Activated CD8-positive, alpha-beta T cell treated with anti-CD3 and anti-CD28 coated beads for 36 hours (primary cell): Measurements from ENCODE around the gene FN1. TPM values are rescaled to one million over a fixed set of nuclear protein-coding genes. Genes with fewer than 3 reads are reported as not detected.

ENCODE experiments used
- ATAC-seq: fragments of 200-7000 bp; cut with Tn5 transposase; one replicate; pipeline ENCODE4 v1.10.0; 2021; ENCODE audit warnings: mild to moderate bottlenecking, moderate library complexity
- CTCF ChIA-PET: fragments of 350-600 bp; sonication (Branson Sonifier 250); formaldehyde crosslinking; loops from one replicate; lab custom pipeline; 2021; ENCODE audit warnings: antibody characterized with exemption; lab: Charles Lee
- POLR2A ChIA-PET: fragments of 350-600 bp; sonication (Branson Sonifier 250); formaldehyde crosslinking; loops from one replicate; lab custom pipeline; 2021; ENCODE audit warnings: antibody characterized with exemption; lab: Charles Lee
- DNase-seq: peaks from one replicate; pipeline ENCODE4 v3.0.0-alpha.2; 2020
- H3K27ac Mint-ChIP-seq: one replicate; pipeline ENCODE4 v1.8.0; 2021; ENCODE audit warnings: mild to moderate bottlenecking, mixed read lengths
- H3K27me3 Mint-ChIP-seq: one replicate; pipeline ENCODE4 v1.8.0; 2021; ENCODE audit warnings: mixed read lengths
- H3K36me3 Mint-ChIP-seq: one replicate; pipeline ENCODE4 v1.8.0; 2021; ENCODE audit warnings: low read depth, mixed read lengths
- H3K4me1 Mint-ChIP-seq: one replicate; pipeline ENCODE4 v1.8.0; 2021; ENCODE audit warnings: low read depth, mixed read lengths
- H3K4me3 Mint-ChIP-seq: one replicate; pipeline ENCODE4 v1.8.0; 2021; ENCODE audit warnings: mild to moderate bottlenecking, moderate library complexity, mixed read lengths
- H3K9me3 Mint-ChIP-seq: one replicate; pipeline ENCODE4 v1.8.0; 2021; ENCODE audit warnings: mixed read lengths
- CTCF ChIP-seq: fragments of 200-600 bp; IDR thresholded peaks from one replicate; pipeline ENCODE4 v1.8.0; 2022; ENCODE audit warnings: antibody characterized with exemption, mild to moderate bottlenecking
- intact Hi-C: fragments of 100-400 bp; cut with micrococcal nuclease; formaldehyde crosslinking; loops from one replicate; pipeline ENCODE4 v1.10.0; 2022
- total RNA-seq, 2 experiments: library from RNA; stranded (reverse); gene quantifications; one replicate each; pipeline ENCODE4 v1.2.3, GENCODE V29; 2021

The FN1 gene
- total RNA-seq, 2 experiments from 2014 or later = 0.11 TPM; not detected in 1

GRCh38 chr2:215404348-215405012, 31.4 kb downstream of the FN1 start:
- POLR2A ChIA-PET = no interaction called here
- ATAC-seq (no peak), DNase-seq (no peak)
- CTCF ChIA-PET = interaction anchor here (1.1 to 1.7 kb wide), 2 partner anchors 50 kb away, joined by 3 to 7 read pairs; no protein-coding TSS in a partner anchor
- Mint-ChIP-seq H3K27me3 (peaks cover 6% of the 10 kb centered on the region), H3K4me3 (no peak overlapping the region), H3K4me1 (peaks cover 6% of the 10 kb centered on the region), H3K27ac (no peak overlapping the region), H3K36me3 (no peaks in the 10 kb centered on the region), H3K9me3 (no peaks in the 10 kb centered on the region)
- TF ChIP-seq CTCF = no peak
- intact Hi-C loops = no loop called here

- H3K4me3 Mint-ChIP-seq = no peak overlapping the region
- POLR2A ChIA-PET = no interaction called here
- intact Hi-C loops = no loop called here
- H3K27me3 Mint-ChIP-seq = peaks cover 6% of the 10 kb centered on the region
- DNase-seq = no peak
- no peak overlapping the region for H3K27ac Mint-ChIP-seq
- ATAC-seq = no peak
- no peak for TF ChIP-seq CTCF
- no peaks in the 10 kb centered on the region for H3K36me3 Mint-ChIP-seq
- H3K4me1 Mint-ChIP-seq = no peaks in the 10 kb centered on the region
- H3K9me3 Mint-ChIP-seq = no peaks in the 10 kb centered on the region
- CTCF ChIA-PET = interaction anchor here (1.7 kb wide), 1 partner anchor 51 kb away, joined by 7 read pairs; no protein-coding TSS in a partner anchor
These were observed 32.2 kb downstream of the FN1 start for GRCh38 chr2:215403441-215404347.

- ATAC-seq = no peak
- Mint-ChIP-seq H3K27ac (no peak overlapping the region), H3K36me3 (no peaks in the 10 kb centered on the region), H3K4me3 (no peak overlapping the region), H3K27me3 (peaks cover 1% of the 10 kb centered on the region), H3K4me1 (no peaks in the 10 kb centered on the region), H3K9me3 (no peaks in the 10 kb centered on the region)
- DNase-seq = no peak
- ChIA-PET CTCF (no interaction called here), POLR2A (no interaction called here)
- intact Hi-C loops = no loop called here
- TF ChIP-seq CTCF = no peak
These were observed 33.9 kb downstream of the FN1 start for GRCh38 chr2:215401896-215402379.

GRCh38 chr2:215399067-215399716, 36.7 kb downstream of the FN1 start:
- Mint-ChIP-seq H3K36me3 (no peaks in the 10 kb centered on the region), H3K4me3 (no peak overlapping the region), H3K4me1 (no peaks in the 10 kb centered on the region), H3K27ac (no peak overlapping the region), H3K27me3 (peaks cover 1% of the 10 kb centered on the region), H3K9me3 (no peaks in the 10 kb centered on the region)
- DNase-seq = no peak
- ChIA-PET POLR2A (no interaction called here), CTCF (no interaction called here)
- ATAC-seq = no peak
- TF ChIP-seq CTCF = no peak
- intact Hi-C loops = no loop called here
